ENCODE measurements around the gene SREK1IP1.

Gene SREK1IP1

DNA sequence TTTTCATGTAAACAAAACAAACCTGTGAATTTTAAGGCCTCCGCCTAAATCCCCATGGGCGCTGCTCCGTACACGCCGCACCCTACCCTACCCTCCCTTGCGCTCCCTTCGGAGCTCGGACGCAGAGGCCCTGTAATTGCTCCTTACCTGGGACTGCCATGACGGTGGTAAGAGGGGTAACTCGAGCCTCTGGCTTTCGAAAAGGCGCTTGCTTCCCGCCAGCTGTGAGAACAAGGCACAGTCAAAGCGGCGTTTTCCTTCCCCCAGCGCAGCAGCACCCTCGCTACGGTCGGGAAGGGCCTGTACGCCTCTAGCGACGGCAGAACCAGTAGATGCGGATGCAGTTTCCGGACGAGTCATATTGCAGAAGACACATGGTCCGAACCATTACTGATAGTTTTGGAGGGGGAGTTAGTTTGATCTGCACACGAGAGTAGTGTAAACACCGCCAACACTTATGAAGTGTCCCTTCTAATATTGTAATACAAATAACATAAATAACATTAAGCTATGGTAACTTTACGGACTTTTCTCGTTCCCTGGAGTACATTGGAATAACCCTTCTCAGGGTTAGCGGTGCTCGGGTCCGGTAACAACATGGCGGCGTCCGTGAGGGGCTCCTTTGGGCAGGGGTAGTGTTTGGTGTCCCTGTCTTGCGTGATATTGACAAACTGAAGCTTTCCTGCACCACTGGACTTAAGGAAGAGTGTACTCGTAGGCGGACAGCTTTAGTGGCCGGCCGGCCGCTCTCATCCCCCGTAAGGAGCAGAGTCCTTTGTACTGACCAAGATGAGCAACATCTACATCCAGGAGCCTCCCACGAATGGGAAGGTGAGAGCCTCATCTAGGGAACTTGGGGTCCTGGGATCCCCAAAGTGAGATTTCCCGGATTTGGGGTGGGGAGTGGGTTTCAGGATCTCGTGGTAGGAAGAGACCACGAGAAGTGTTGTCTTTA is at the start of gene SREK1IP1, which contains the start of gene CWC27:
Gene SREK1IP1, minus strand, starts transcription at position 334 of the 955 bp plus-strand sequence. Its CDS starts 174 bp downstream, at position 160.
Gene CWC27, plus strand, starts transcription at position 573 of the 955 bp plus-strand sequence. Its CDS starts 217 bp downstream, at position 790.
- DNase-seq (ENCODE audit: low read depth in 2 of 2): peak; percentile 75

DNA sequence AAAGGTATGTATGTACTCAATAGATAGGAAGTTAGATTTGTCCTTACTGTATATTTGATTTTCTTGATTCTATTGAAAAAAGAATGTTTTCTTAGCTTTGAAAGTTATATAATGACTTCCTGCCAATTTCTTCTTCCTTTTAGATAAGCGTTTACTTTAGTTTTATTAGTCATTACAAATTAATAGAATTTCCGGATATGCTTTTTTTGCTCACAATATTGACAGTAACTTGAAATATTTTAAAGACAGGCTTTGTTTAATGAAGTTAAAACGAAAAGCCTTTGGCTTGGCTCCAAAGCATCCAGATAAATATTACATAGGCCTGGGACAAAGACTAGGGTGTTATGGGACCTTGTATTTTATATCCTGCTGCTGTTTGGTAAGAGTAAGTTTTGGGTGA is 49.8 kb upstream of the SREK1IP1 start:
- DNase-seq (ENCODE audit: low read depth in 2 of 2): no peak

DNA sequence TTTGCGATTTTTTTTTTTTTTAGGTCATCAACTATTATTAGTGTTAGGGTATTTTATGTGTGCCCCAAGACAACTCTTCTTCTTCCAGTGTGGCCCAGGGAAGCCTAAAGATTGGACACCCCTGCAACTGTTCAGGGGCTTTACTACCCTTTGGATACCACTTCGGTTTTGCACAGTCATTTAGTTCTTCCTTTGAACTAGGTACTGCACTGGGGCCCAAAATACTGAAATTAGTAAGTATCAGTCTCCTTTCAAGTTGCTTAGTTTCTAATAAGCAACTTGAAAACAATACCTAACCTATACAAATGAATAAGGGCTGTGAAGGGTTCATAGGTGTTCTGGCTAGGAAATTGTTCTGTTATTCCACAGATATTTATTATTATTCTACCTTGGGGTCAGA is 45.6 kb upstream of the SREK1IP1 start:
- no peak for DNase-seq (ENCODE audit: low read depth in 2 of 2)

DNA sequence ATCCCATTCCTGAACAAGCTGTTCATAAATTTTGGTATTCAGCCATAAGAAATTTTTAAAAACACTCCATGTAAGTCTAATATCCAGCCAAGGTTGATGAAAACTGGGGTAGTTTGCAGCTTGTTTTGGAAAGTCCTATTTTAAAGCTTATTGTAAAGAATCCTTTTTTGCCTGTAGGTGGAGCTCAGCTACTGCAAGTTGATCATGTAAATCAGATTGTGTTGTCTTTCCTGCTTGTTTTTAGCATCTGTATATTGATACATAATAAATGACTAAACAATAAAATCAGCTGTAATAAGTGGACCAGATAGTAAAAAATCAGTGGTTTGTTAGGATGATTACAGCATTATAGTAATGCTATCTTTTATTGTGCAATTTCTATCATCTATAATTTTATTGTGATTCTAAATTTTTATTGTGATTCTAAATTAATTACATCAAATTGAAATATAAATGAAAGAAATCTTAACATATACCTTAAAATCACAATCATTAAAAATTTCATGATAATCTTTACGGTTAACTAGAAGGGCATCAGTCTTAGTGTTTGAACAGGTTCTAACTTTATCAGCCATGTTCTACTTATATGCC is 42.7 kb upstream of the SREK1IP1 start:
- DNase-seq (ENCODE audit: low read depth in 2 of 2): no peak

DNA sequence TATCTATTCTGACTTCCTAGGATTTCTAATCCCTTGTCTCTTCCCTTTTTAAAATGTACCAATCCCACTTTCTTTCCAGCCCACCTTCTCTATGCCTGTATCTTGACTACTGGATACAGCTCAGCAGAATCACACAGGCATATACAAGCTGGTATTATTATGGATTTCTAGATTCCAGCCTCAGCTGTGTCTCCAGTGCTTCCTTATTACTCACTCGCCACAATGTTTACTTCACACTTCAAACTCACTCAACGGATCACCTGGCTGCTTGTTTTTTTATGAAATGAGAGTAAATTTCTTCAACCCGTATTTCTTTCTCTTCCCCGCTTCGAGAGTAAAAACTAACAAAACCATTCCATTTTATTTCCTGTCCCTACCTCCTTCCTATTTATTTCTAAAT is 39.0 kb upstream of the SREK1IP1 start:
- no peak for DNase-seq (ENCODE audit: low read depth in 2 of 2)

DNA sequence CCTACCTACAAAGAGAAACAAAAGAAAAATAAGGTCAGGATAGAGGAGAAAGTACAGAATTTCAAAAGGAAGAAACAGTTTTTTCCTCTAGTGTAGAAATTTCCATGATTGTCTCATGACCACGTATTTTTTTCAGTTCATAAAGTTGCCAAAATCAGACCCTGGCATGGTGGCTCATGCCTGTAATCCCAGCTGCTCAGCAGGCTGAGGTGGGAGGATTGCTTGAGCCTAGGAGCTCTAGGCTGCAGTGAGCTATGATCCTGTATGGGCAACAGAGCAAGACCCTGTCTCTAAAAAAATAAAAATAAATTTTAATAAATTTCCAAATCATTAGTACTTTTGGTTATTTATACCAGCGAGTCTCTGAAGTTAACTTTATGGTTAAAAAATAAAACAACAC is 38.0 kb upstream of the SREK1IP1 start:
- DNase-seq (ENCODE audit: low read depth in 2 of 2): no peak

DNA sequence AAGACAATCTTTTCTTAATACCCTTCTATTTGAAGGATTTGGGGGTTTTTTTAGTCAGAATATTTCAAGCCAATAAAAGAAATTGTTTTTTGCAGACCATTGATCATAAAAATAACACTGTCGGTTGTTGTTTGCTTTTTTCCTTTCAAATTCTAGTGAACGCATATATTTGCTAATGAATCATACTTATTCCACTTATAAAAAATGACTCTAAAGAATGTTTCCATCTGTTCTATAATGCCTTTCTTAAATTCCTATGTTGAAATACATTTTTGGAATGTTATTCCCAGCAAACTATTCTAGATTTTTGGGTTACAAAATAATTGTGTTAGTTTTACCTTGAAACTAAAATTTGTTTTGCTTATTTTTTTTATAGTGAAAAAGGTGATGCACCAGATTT is 32.4 kb upstream of the SREK1IP1 start:
- DNase-seq (ENCODE audit: low read depth in 2 of 2): no peak

DNA sequence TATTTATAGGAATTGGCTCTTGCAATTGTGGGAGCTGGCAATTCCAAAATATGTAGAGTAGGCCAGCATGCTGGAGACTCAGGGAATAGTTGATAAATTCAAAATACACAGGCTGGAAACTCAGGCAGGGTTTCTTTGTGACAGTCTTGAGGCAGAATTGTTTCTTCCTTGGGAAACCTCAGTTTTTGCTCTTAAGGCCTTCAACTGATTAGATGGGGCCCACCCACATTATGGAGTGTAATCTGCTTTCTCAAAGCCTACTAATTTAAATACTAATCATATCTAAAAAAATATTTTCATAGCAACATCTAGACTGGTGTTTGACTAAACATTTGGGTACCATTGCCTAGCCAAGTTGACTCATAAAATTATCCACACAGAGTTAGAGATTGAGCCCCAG is 27.8 kb upstream of the SREK1IP1 start:
- no peak for DNase-seq (ENCODE audit: low read depth in 2 of 2)

DNA sequence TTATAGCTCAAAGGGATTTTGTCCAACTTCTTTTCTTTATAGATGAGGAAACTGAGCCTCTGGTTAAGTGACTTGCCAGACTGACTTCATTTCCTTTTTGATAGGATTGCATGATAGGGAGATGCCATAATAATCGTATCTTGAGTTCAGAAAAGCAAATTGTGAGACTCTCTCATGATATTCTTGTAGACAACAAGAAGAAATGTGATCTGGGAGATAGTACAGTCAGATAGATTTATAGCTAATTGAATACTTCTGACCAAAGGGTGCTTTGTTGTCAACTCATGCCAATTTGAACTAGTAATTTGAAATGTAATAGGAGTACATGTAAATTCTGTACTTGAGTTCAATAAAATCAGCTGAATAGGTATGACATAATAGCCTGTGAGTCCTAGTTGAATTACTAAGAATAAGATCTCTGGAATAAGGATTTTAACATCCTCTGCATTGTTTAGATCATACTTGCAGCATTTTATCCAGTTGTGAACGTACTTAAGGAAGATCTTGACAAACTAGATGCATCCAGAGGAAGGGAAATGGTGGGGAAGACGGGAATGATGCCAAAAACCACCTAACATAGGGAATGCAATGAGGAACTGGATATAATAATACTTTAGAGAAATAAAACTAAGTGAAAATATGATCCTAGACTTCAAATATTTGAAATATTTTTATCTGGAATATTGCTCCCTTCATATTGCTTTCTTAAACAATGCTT is 25.7 kb upstream of the SREK1IP1 start:
- DNase-seq (ENCODE audit: low read depth in 2 of 2): no peak

DNA sequence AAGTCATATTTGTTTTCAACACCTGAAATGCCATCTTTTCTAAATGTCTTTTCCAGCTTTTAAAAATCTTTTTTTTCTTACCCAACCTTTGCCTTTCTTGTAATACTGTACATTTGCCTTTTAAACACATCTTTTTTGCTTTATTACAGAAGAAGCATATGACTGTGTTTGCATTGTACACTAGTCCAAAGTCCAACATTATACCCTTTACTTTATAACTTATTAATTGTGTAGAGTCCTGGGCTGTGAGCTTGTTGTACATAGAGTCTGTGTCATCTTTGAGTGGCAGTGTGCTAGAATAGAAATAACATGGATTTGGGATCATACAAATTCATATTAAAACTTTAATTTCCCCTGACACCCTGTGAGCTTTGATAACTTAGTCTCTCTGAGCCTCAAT is 24.0 kb upstream of the SREK1IP1 start:
- DNase-seq (ENCODE audit: low read depth in 2 of 2): no peak

DNA sequence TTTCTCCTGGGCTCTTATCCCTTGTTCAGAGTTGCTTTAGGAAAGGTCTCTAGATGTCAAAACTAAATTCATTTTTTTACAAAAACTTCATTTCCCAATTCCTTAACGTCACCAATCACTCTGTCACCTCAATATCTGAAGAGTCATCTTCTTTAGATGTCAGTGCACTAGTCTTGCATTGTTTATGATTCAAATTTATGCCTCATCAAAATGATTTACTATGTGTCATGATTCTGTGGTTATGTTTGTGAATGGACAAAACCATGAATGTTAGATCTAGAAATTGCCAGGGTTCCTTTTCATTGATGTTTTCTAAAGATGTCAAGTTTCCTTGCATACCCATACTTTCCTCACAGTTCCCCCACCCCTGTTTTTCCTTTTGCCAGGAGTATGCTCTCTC is 21.7 kb upstream of the SREK1IP1 start:
- DNase-seq (ENCODE audit: low read depth in 2 of 2): no peak

DNA sequence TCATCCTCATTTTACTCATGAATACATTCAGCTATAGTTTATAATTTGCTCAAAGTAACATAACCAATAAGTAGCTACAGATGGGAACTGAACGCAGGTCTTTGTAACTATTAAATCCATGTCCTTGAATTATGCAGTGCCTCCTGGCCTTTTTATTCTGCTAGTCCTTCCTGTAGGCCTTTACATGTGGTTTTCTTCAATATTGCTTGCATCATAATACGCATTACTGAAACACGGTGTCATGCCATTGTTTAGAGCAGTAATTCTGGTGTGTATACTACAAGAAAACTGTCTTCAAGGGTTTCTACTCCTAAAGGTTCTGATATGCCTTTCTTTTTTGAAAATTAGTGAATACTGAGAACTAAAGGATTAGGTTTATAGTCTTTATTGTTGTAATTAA is 21.0 kb upstream of the SREK1IP1 start:
- DNase-seq (ENCODE audit: low read depth in 2 of 2): no peak

DNA sequence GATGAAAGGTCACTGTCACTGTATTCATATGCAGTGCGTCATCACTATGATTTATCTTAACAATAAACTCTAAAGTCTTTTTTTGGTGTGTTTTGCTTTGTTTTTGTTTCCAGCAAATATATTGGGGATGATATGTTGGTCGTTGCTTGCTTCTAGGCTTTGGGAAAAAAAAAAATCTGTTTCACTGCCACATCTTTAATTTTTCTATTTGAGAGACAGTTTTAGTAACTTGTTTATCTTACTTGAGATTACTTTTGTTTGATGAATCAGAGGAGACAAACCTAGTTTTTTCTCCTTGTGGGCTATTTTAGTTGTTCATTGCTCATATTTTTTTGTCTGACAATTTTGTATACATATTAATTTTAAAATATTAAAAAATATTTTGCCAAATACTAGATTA is 19.7 kb upstream of the SREK1IP1 start:
- DNase-seq (ENCODE audit: low read depth in 2 of 2): no peak

DNA sequence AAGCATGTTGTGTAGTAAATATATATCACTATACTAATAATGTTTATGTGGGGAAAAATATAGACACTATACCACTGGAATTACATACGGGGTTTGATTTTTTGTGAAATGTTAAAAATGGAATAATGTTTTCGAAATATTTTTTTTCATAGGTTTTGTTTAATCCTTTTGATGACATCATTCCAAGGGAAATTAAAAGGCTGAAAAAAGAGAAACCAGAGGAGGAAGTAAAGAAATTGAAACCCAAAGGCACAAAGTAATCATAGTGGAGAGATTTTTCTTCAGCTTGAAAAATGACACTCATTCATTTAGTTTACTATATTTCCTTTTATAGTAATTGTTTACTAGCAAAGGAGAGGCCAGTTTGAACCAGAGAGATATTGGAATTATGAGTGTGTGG is 17.9 kb upstream of the SREK1IP1 start:
- DNase-seq (ENCODE audit: low read depth in 2 of 2): no peak

DNA sequence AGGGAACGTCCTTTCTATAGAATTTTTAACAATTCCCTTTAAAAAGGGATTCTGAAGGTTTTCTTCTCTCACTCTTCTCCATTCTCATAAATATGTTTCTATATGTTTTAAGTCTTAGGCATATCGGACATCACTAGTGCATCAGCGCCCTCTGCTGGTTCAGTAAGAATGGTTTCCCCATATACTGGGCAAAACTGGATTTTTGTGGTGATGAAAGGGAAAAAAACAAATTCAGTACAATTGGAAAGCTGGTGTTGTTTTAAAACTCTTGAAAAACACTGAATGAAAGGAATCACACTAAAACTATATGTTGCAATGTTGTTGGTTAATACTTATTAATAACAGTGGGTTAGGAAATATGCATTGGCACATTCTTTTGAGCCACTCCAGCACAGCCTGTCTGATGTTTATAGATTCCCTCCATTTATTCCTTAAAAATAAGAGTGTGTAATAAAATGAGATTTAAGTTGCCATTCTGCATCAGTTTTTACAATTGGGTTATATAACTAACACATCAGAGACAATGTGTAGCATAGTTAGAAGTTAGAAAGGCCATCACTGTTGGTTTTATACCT is 16.0 kb upstream of the SREK1IP1 start:
- DNase-seq (ENCODE audit: low read depth in 2 of 2): peak; percentile 35 to 64

DNA sequence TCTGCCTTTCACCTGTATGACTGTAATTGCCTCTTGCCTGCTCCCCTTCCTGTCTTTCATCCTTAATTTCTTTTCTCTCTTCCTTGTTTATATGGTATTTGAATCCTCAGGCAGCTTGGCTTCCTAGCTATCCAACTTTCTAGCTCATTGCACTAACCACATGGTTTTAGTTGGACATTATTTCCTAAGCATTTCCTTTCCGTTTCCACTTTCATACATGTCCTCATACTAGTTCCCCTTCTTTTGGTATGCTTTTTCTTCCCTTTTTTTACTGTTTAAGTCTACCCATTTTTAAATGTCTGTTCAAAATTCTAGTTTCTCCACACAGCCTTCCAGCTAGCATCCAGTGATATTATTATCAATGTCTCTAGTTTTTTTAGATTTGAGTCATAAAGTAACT is 6.8 kb upstream of the SREK1IP1 start:
- DNase-seq (ENCODE audit: low read depth in 2 of 2): no peak

DNA sequence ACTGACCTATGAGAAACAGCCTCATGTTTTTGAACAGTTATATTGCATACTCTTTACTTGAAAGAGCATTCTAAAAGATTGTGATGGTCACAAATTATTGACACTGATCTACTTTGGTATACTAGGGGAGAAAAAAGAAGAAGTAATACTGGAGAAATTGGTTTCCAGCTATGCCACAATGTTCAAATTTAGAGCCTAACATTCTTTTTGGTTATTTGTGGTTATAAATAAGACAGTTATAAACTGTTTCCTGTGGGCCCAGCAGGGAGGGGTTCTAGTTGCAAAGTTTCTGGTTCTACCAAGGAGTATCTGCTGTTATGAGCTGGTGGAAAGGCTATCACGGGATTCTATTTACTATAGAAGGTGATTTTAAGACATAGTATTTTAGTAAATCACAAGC is 5.0 kb upstream of the SREK1IP1 start:
- DNase-seq (ENCODE audit: low read depth in 2 of 2): no peak

DNA sequence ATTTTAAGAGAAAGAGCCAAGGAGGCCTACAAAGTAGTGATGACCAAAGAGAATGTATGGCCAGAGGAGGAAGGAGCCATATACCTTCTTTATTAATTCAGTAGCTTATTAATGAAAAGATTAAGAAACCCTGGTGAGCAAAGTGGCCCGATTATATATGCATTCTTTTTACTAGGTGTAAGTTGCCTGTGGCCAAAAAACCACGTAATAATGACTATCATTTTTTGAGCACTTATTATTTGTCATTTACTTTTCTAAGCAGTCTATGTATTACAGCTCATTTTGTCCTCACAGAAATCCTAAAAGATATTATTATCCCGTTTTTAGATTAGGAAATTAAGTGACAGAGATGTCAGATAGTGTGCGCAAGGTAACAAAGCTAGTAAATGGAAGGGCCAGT is 3.2 kb upstream of the SREK1IP1 start:
- no peak for DNase-seq (ENCODE audit: low read depth in 2 of 2)

DNA sequence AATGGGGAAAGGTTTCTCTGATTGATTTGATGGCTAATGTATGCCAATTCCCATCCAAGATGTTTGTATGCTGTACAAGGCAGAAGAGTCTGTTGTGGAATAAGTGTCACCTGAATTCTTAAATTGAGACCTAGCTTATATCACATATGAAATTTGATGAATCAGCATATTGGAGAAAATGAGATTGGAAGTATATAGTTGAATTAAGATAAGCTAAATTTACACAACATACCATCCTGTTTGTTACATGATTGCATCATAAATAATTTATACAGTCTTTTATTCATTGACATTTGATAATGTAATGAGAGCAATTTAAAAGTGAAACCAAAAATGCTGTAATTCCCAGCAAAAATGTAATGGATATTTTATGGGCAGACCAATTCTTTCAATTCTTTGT is 1.4 kb upstream of the SREK1IP1 start:
- DNase-seq (ENCODE audit: low read depth in 2 of 2): no peak

DNA sequence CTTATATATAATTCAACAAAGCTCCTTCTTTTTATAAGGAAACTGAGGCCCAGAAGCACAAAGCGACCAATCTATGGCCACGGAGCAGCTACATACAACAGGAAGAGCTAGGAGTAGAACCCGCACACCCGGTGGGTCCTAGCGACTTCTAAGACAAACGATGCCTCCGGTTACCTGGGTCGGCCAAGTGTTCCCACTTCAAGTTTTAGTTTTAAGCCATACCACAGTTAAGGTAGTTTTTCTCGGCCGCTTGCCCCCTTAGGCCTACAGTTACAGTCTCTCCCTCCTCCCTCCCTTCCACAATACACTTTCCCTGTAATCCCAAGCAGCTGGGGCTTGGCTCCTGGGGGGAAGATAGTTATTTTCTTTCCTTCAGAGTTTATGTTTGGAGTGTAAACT is 533 bp downstream of the SREK1IP1 start:
- DNase-seq (ENCODE audit: low read depth in 2 of 2): no peak

DNA sequence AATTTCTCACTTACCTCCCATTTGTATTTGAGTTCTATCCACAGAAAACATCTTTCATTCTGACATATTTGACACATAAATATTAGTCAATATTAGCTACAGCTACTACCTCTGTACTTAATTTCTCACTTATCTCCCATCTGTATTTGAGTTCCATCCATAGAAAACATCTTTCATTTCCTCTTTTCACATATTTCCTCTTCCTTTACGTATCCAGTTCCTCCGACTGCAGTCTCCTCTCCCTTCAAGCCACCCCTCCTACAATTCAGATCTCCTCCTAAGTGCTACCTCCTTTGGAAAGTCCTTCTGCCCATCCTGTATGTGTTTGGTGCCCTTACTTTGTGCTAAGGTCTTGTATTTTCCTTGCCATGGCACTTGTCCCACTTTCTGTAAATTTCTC is 1.6 kb downstream of the SREK1IP1 start:
- no peak for DNase-seq (ENCODE audit: low read depth in 2 of 2)

DNA sequence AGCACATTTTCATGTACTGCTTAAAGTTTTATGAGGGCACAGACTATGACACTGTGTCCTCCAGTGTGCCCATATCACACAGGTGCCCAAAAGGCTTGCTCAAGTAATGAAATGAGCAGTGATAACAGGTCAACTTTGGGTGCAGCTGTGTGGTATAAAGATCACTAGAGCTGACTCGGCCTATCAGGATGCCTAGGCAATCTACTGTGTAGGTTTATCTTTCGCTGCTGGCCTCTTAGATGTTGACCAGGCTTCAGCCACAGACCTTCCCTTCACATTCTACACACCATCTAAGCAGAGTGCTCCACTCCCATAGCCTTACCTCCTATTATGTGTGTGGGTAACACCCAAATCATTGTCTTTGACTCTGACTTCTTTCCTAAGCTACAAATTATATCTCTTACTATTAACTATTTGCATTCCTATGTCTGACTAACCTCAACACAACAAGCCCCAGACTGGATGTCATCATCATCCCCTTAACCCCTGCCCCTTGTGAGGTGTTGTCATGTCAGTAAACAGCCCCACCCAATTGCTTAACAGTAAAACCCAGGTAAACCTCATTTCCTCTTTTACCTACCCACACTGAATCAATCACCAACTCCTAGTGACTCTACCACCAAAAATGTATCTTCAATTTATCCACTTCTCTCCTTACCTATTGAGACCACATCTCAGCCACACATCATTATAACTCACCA is 2.5 kb downstream of the SREK1IP1 start:
- DNase-seq (ENCODE audit: low read depth in 2 of 2): no peak
